NCI-H1417 (cell line): ENCODE measurements around the gene IGSF10.
A peak's percentile ranks its signal among the peaks of the same experiment; 100 is the strongest.

ENCODE experiments used
- DNase-seq, 3 experiments: peaks; one replicate each; lab custom pipeline; 2025; lab: John Stamatoyannopoulos, UW

Gene IGSF10

GRCh38 chr3:151460228-151460627 lies 633 bp downstream of the IGSF10 start:
- peak in 2 of 3 experiments; percentile 8 to 47 for DNase-seq

- no peak for DNase-seq
Measured at GRCh38 chr3:151459358-151459757, 1.5 kb downstream of the IGSF10 start.

GRCh38 chr3:151456065-151456464 lies 4.8 kb downstream of the IGSF10 start:
- DNase-seq: no peak

GRCh38 chr3:151452841-151453240 lies 8.0 kb downstream of the IGSF10 start:
- DNase-seq: peak in 1 of 3 experiments; percentile 29

- no peak for DNase-seq
Measured at GRCh38 chr3:151452368-151452767, 8.5 kb downstream of the IGSF10 start.

- DNase-seq: no peak
Measured at GRCh38 chr3:151446002-151446340, 14.9 kb downstream of the IGSF10 start.

- DNase-seq: no peak
Measured at GRCh38 chr3:151445273-151446001, 15.4 kb downstream of the IGSF10 start.

GRCh38 chr3:151443583-151443982 lies 17.3 kb downstream of the IGSF10 start:
- no peak for DNase-seq

GRCh38 chr3:151440940-151441339 lies 19.9 kb downstream of the IGSF10 start:
- no peak for DNase-seq

- peak; percentile 30 to 80 (median 55) for DNase-seq
Measured at GRCh38 chr3:151439652-151440125, 21.2 kb downstream of the IGSF10 start.

- no peak for DNase-seq
Measured at GRCh38 chr3:151437906-151438305, 23.0 kb downstream of the IGSF10 start.

- no peak for DNase-seq
Measured at GRCh38 chr3:151436675-151437446, 24.0 kb downstream of the IGSF10 start.

- DNase-seq: no peak
Measured at GRCh38 chr3:151434151-151434890, 26.5 kb downstream of the IGSF10 start.

GRCh38 chr3:151432616-151433372 lies 28.1 kb downstream of the IGSF10 start:
- no peak for DNase-seq

- DNase-seq: no peak
Measured at GRCh38 chr3:151431940-151432339, 28.9 kb downstream of the IGSF10 start.

GRCh38 chr3:151430821-151431484 lies 29.9 kb downstream of the IGSF10 start:
- DNase-seq: no peak

GRCh38 chr3:151428386-151428785 lies 32.5 kb downstream of the IGSF10 start:
- DNase-seq: no peak

- no peak for DNase-seq
Measured at GRCh38 chr3:151426341-151426657, 34.6 kb downstream of the IGSF10 start.

GRCh38 chr3:151425627-151426340 lies 35.1 kb downstream of the IGSF10 start:
- DNase-seq: no peak

GRCh38 chr3:151423091-151423490 lies 37.8 kb downstream of the IGSF10 start:
- no peak for DNase-seq

- no peak for DNase-seq
Measured at GRCh38 chr3:151421938-151422337, 38.9 kb downstream of the IGSF10 start.
